Spleen (tissue), 7 donors: ENCODE results near the gene AK2.

Experiments
- POLR2A ChIP-seq, 3 donors: fragments of 450-650 bp; IDR thresholded peaks; one replicate each; pipeline ENCODE4 v1.5.1; 2017; ENCODE audit warnings: antibody characterized with exemption in 3 of 3, mild to moderate bottlenecking in 1 of 3
- POLR2AphosphoS5 ChIP-seq, 3 donors: sonication (generic); formaldehyde crosslinking; IDR thresholded peaks; one replicate each; pipeline ENCODE4 v1.5.1; 2017; ENCODE audit warnings: antibody characterized with exemption in 3 of 3
- TF ChIP-seq, protein P1 (sequence below), 11 experiments: fragments of 200-600 bp in 7 of 11; fragments of 450-650 bp in 4 of 11; sonication (generic) in 4 of 11; IDR thresholded peaks in 8 of 11; conservative IDR thresholded peaks in 3 of 11; 1 replicate in 7 of 11; 2 replicates in 4 of 11; pipeline versions ENCODE4 v1.4.0 to v1.8.0; 2016 to 2021; ENCODE audit warnings: antibody characterized with exemption in 11 of 11, inconsistent platforms in 4 of 11, mild to moderate bottlenecking in 1 of 11
- donor health status: DM: no; HTN: no; CAD: no; lungs with moderate emphysema.
- donor health status: DM: no; HTN: no; CAD: no.
- donor health status: DM: no; HTN: no; CAD: no.

- no peak for TF ChIP-seq POLR2A (IDR thresholded peaks at IDR 0.05)
- TF ChIP-seq, protein P1, sequence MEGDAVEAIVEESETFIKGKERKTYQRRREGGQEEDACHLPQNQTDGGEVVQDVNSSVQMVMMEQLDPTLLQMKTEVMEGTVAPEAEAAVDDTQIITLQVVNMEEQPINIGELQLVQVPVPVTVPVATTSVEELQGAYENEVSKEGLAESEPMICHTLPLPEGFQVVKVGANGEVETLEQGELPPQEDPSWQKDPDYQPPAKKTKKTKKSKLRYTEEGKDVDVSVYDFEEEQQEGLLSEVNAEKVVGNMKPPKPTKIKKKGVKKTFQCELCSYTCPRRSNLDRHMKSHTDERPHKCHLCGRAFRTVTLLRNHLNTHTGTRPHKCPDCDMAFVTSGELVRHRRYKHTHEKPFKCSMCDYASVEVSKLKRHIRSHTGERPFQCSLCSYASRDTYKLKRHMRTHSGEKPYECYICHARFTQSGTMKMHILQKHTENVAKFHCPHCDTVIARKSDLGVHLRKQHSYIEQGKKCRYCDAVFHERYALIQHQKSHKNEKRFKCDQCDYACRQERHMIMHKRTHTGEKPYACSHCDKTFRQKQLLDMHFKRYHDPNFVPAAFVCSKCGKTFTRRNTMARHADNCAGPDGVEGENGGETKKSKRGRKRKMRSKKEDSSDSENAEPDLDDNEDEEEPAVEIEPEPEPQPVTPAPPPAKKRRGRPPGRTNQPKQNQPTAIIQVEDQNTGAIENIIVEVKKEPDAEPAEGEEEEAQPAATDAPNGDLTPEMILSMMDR (IDR thresholded peaks at IDR 0.05 in 8 of 11, conservative IDR thresholded peaks at IDR 0.05 in 3 of 11): no peak
- TF ChIP-seq POLR2AphosphoS5 (IDR thresholded peaks at IDR 0.05): no peak
Observed at GRCh38 chr1:33074193-33074945, 37.7 kb upstream of the AK2 start.
